Spleen (tissue), 7 donors: ENCODE measurements around the gene LRRC59.

ENCODE experiments used
- CTCF ChIP-seq, 11 experiments: fragments of 200-600 bp in 7 of 11; fragments of 450-650 bp in 4 of 11; sonication (generic) in 4 of 11; IDR thresholded peaks in 8 of 11; conservative IDR thresholded peaks in 3 of 11; 1 replicate in 7 of 11; 2 replicates in 4 of 11; pipeline versions ENCODE4 v1.4.0 to v1.8.0; 2016 to 2021; ENCODE audit warnings: antibody characterized with exemption in 11 of 11, inconsistent platforms in 4 of 11, mild to moderate bottlenecking in 1 of 11
- POLR2A ChIP-seq, 3 donors: fragments of 450-650 bp; IDR thresholded peaks; one replicate each; pipeline ENCODE4 v1.5.1; 2017; ENCODE audit warnings: antibody characterized with exemption in 3 of 3, mild to moderate bottlenecking in 1 of 3
- donor health status: DM: no; HTN: no; CAD: no; lungs with moderate emphysema.
- donor health status: DM: no; HTN: no; CAD: no.
- donor health status: DM: no; HTN: no; CAD: no.

- TF ChIP-seq CTCF (IDR thresholded peaks at IDR 0.05 in 8 of 11, conservative IDR thresholded peaks at IDR 0.05 in 3 of 11) = no peak
- TF ChIP-seq POLR2A (IDR thresholded peaks at IDR 0.05) = no peak
Observed at GRCh38 chr17:50439008-50439407, 41.7 kb upstream of the LRRC59 start.
